Bronchial epithelial cell (primary cell): ENCODE measurements around the gene TMTC1. TPM values are rescaled to one million over a fixed set of nuclear protein-coding genes. Genes with fewer than 3 reads are reported as not detected.

Experiments used
- DNase-seq: peaks from one replicate; pipeline ENCODE4 v3.0.0-alpha.2; 2010; ENCODE audit warnings: low read depth
- FAIRE-seq: peaks from 2 replicates; lab custom pipeline; 2011; peaks lifted over from hg19 to GRCh38; lab: Jason Lieb, UNC
- H3K27me3 ChIP-seq: 2 replicates; pipeline ENCODE4 v1.5.1; 2011; ENCODE audit warnings: low read length; ENCODE audit not compliant: control insufficient read depth, insufficient read depth
- H3K36me3 ChIP-seq: 2 replicates; pipeline ENCODE4 v1.5.1; 2011; ENCODE audit warnings: low read length; ENCODE audit not compliant: control insufficient read depth, insufficient read depth
- H3K4me3 ChIP-seq: 2 replicates; pipeline ENCODE4 v1.5.1; 2011; ENCODE audit warnings: mild to moderate bottlenecking, low read depth, low read length, control low read depth
- total RNA-seq: library from RNA; depleted of rRNA; stranded (reverse); fragments of >200 nt; gene quantifications from 2 replicates; pipeline ENCODE4 v1.2.1, GENCODE V29; 2014
- TF ChIP-seq, protein P1 (sequence below): IDR thresholded peaks from 2 replicates; pipeline ENCODE4 v1.5.1; 2011; ENCODE audit warnings: mild to moderate bottlenecking, moderate library complexity, low read length, control low read depth, inconsistent platforms; ENCODE audit not compliant: insufficient read depth, severe bottlenecking

TMTC1 gene
- total RNA-seq, 1 donor from 2014 or later: 4.5 TPM

DNA sequence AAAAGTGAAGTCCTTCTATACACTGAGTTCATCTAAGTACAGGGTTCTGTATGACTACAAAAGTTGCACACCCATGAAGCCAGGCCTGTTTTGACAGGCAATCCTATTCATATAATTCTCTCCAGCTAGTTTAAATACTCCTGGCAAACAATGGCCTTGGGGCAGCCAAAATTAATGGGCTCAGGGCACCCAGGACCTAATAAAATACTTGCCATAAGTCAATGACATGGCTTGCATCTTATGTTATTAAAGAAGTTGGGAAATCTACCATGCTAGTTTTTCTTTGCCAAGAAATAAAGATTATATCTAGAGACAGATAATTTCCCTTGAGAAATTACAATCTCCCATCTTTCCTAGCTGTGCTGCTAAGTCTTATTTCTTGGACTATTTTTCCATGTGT is 11.1 kb upstream of the TMTC1 start:
- H3K4me3 ChIP-seq: no peak overlapping the region
- FAIRE-seq (no peak), DNase-seq (no peak)
- no peaks in the 10 kb centered on the region for H3K36me3 ChIP-seq
- H3K27me3 ChIP-seq: no peaks in the 10 kb centered on the region
- TF ChIP-seq, protein P1, sequence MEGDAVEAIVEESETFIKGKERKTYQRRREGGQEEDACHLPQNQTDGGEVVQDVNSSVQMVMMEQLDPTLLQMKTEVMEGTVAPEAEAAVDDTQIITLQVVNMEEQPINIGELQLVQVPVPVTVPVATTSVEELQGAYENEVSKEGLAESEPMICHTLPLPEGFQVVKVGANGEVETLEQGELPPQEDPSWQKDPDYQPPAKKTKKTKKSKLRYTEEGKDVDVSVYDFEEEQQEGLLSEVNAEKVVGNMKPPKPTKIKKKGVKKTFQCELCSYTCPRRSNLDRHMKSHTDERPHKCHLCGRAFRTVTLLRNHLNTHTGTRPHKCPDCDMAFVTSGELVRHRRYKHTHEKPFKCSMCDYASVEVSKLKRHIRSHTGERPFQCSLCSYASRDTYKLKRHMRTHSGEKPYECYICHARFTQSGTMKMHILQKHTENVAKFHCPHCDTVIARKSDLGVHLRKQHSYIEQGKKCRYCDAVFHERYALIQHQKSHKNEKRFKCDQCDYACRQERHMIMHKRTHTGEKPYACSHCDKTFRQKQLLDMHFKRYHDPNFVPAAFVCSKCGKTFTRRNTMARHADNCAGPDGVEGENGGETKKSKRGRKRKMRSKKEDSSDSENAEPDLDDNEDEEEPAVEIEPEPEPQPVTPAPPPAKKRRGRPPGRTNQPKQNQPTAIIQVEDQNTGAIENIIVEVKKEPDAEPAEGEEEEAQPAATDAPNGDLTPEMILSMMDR: no peak

DNA sequence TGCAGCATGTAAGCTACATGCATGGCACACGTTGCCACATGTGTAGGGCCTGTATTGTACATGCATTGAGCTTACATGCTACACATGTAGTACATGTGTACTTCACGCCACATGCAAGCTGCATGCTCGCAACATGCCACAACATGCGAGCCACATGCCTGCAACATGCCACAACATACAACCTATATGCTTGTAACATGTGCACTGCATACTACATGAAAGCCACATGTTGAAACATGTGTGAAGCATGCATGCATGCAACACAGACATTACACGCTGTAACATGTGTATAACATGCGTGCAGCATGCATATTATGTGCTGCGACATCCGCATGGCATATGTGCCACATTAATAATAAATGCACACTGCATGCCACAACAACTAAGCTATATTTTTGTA is 9.1 kb upstream of the TMTC1 start:
- peak; percentile 80 for FAIRE-seq

DNA sequence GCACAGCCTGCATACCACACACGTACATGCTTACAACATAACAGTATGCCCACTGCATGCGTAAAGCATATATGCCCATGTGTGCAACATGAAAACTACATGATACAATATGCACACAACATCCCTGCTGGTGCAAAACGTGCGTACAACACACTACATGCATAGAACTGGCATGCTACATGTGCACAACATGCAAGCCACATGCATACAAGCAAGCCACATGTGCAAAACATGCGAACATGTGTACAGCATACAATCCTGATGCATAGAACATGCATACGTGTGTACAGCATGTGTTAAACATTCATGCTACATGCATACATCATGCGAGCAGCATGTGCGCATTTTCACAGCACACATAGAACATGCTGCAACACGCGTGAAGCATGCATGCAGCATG is 8.4 kb upstream of the TMTC1 start:
- DNase-seq (no peak), FAIRE-seq (no peak)
- H3K4me3 ChIP-seq: no peak overlapping the region
- TF ChIP-seq, protein P1: no peak
- H3K36me3 ChIP-seq: no peaks in the 10 kb centered on the region
- H3K27me3 ChIP-seq: no peaks in the 10 kb centered on the region

More for the DNA sequence above, 9.1 kb upstream of the TMTC1 start:
- no peak for DNase-seq
- Histone ChIP-seq H3K27me3 (no peaks in the 10 kb centered on the region), H3K4me3 (no peak overlapping the region), H3K36me3 (no peaks in the 10 kb centered on the region)
- TF ChIP-seq, protein P1: no peak

DNA sequence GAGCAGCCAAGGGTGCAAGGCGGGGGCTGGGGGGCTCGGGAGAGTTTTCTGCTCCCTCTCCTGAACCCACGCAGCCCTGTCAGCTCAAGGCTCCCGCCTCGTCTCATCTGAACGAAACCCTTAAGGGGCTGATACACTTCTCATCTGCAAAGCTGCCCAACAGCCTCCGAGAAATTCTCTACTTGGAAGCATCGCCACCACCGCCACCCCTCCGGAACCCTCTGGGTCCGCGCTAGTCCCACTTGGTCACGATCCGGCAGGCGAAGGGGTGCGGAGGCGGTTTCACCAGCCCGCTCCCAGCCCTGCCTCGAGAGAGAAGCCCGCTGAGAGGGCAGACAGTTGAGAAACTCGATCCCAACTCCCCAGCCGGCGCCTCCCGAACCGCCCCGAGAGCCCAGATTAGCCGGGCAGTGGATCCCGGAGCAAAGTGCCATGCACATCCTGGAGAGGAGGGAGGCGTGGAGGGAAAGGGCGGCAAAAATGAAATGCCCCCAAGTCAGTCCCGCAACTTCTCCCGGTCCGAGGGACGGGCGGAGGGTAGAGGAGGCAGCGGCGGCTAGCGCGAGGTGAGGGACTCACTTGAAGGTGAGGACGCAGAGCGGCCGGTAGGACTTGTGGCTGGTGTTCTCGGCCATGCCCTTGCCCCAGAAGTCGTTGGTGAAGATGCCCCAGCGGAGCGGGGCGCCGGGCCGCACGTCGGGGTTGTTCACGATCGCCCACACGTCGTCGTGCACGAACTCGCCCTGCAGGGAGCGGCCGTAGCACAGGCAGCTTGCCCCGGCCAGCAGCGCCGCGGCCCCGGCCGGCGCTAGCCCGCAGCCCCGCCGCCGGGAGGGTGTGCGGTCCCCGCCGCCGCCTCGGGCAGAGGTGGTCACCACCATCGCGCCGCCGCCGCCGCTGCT is 620 bp downstream of the TMTC1 start:
- FAIRE-seq (no peak), DNase-seq (no peak)
- Histone ChIP-seq H3K27me3 (peaks cover 3% of the 10 kb centered on the region), H3K4me3 (peak overlapping the region; percentile 50), H3K36me3 (no peaks in the 10 kb centered on the region)
- TF ChIP-seq, protein P1: no peak

DNA sequence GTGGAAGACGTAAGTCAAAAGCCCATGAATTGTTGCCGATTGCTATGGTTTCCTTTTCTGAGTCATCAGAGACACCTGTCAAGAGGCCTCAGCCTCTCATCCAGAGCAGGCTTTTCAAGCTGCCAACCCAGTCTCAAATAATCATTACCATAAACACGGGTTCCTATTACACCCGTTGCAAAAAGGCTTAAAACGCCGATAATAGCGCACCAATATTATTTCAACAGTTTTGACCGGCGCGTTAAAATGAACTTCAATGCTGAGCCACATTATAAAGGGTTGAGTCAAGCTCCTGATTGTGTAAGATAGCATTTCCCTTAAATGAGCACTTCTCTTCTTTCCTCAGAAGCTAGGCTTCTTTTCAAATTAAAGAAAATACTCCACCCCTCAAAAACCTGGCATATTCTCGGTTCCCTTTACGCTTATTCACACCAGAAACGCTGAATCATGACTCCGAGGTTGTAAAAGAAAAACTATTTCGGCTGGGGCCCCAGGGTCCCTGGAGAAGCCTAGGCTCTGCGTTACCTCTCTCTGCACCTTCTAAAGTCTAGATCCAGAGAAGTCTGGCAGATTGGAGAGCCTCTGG is 1.4 kb downstream of the TMTC1 start:
- DNase-seq (peak; percentile 81), FAIRE-seq (no peak)
- Histone ChIP-seq H3K36me3 (no peaks in the 10 kb centered on the region), H3K27me3 (peaks cover 3% of the 10 kb centered on the region), H3K4me3 (peak overlapping the region; percentile 50)
- TF ChIP-seq, protein P1: no peak
